GM19043 (cell line): ENCODE data around the gene RDH13.

Experiments used
- ATAC-seq: cut with Tn5 transposase; IDR thresholded peaks from one replicate; pipeline ENCODE4 v1.9.1; 2021; ENCODE audit warnings: low read depth; ENCODE audit not compliant: unreplicated experiment

RDH13 gene

GRCh38 chr19:55092423-55093318 is 29.7 kb upstream of the RDH13 start:
- ATAC-seq, result no peak

GRCh38 chr19:55091955-55092354 is 29.0 kb upstream of the RDH13 start:
- no peak for ATAC-seq

- no peak for ATAC-seq
These were observed 28.4 kb upstream of the RDH13 start for GRCh38 chr19:55091126-55091910.

GRCh38 chr19:55090564-55090963 is 27.6 kb upstream of the RDH13 start:
- ATAC-seq, result no peak

GRCh38 chr19:55089342-55089944 is 26.5 kb upstream of the RDH13 start:
- ATAC-seq, result no peak

GRCh38 chr19:55088543-55089341 is 25.8 kb upstream of the RDH13 start:
- ATAC-seq, result no peak

- no peak for ATAC-seq
These were observed 25.1 kb upstream of the RDH13 start for GRCh38 chr19:55088021-55088451.

- no peak for ATAC-seq
These were observed 24.6 kb upstream of the RDH13 start for GRCh38 chr19:55087542-55087901.

GRCh38 chr19:55086730-55087541 is 24.0 kb upstream of the RDH13 start:
- no peak for ATAC-seq

GRCh38 chr19:55085923-55086715 is 23.2 kb upstream of the RDH13 start:
- no peak for ATAC-seq

GRCh38 chr19:55084416-55084815 is 21.5 kb upstream of the RDH13 start:
- no peak for ATAC-seq

GRCh38 chr19:55083004-55083850 is 20.3 kb upstream of the RDH13 start:
- ATAC-seq, result no peak

- ATAC-seq, result no peak
These were observed 19.3 kb upstream of the RDH13 start for GRCh38 chr19:55082020-55082851.

GRCh38 chr19:55081770-55082019 is 18.7 kb upstream of the RDH13 start:
- no peak for ATAC-seq

- ATAC-seq, result peak; percentile 65
These were observed 18.2 kb upstream of the RDH13 start for GRCh38 chr19:55080968-55081769.

GRCh38 chr19:55080121-55080967 is 17.4 kb upstream of the RDH13 start:
- ATAC-seq, result no peak
